Globus pallidus (tissue), 1 donor: Measurements from ENCODE around the gene TDRD9.

Experiments used
- DNase-seq: peaks from one replicate; pipeline ENCODE4 v3.0.0-alpha.2; 2015; ENCODE audit warnings: low spot score

The TDRD9 gene

GRCh38 chr14:104031384-104031783 lies 103.1 kb downstream of the TDRD9 start:
- peak; percentile 7 for DNase-seq

DNA sequence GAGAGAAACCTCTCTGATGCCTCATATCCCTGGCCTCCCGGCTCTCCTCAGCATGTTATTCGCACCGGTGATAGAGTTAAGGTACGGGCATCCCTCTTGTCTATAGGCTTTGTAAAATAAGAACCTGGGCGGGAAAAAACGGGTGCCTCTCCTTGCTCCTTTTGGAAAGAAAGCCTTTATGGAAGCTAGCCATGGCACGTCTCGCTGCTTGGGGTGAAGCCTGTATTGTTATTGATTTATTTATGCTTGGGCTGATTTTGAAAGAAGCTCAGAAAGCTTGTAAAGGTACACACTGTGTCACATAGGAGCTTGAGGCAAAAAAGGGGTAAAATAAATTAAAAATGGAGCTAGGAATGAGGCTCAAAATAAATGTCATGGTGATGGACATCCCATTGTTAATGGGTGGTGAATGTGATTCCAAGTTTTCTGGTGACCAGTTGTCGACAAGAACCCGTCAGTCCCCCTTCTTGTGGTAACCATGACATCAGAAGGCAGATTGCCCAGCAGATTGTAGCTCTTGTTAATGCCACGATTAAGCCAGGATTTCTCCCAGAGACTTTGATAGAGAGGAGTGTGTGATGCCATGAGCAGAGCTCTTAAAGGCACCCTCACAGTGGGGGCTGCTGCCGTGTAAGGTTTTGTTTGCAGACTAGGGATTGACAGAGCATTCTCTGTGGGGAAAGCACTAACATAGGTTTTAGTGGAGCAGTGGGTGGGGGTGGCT lies 106.9 kb downstream of the TDRD9 start:
- no peak for DNase-seq

- no peak for DNase-seq
These were observed 108.0 kb downstream of the TDRD9 start for GRCh38 chr14:104036212-104036611.

DNA sequence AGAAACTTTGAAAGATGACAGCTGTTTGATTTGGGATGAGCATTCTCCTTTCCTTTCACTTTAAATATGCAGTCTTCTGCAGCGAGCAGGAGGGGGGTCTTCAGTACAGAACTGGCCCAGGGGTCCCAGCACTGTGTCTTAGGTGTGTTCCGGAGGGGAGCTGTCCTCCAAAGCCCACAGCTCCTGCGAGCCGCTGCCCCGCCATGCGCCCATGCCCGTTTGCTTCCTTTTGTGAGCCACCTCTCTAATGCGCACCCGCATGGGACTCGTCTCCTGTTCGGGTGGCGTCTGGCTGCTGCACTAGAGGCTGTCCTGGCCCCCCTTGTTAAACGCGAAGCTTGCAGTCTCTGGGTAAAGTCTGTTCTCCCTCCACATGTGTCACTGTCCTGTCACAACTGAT lies 108.8 kb downstream of the TDRD9 start:
- no peak for DNase-seq

- peak; percentile 11 for DNase-seq
These were observed 109.6 kb downstream of the TDRD9 start for GRCh38 chr14:104037903-104038302.

GRCh38 chr14:104039214-104039613 lies 111.0 kb downstream of the TDRD9 start:
- DNase-seq = no peak

GRCh38 chr14:104040539-104040938 lies 112.3 kb downstream of the TDRD9 start:
- no peak for DNase-seq

DNA sequence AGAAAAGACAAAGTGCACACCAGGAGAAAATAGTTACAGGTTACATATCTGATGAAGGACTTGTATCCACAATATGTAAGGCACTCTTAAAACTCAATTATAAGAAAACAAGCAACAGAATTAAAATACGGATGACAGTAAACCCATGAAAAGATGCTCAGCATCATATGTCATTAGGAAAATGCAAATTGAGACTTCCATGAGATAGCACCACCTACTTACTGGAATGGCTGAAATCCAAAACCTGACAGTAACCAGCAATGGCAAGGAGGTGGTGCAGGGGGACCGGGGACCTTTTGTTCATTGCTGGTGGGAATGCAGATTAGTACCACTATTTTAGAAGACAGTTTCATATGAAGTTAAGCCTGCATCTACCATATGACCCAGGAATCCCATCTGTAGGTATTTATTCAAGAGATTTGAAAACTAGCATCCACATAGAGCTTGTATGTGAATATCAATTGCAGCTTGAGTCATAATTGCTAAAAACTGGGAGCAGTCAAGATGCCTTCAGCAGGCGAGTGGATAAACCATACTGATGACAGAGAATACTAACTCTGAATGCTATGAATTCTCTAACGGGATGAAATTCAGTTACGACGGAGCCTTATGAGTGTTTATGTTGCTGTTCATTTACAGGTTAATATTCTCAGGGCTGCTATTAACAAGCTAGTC lies 113.3 kb downstream of the TDRD9 start:
- DNase-seq = no peak

DNA sequence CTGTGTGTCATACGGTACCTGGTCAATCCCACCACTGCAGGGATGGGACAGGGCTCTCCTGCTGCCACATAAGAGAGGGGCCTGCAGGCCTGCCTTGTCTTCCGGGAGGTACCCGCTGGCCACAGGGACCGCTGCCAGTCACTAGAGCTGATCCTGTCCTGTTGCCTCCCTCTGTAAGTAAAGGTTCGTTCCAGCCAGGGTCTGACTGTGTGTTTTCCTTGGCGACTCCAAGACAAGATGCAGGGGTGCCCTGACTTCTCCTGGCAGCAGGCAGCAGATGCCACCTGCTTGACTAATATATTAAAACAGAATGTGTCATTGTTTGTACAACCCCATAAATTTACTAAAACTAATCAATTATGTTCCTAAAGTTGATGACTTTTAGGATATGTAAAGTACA lies 115.8 kb downstream of the TDRD9 start:
- no peak for DNase-seq

DNA sequence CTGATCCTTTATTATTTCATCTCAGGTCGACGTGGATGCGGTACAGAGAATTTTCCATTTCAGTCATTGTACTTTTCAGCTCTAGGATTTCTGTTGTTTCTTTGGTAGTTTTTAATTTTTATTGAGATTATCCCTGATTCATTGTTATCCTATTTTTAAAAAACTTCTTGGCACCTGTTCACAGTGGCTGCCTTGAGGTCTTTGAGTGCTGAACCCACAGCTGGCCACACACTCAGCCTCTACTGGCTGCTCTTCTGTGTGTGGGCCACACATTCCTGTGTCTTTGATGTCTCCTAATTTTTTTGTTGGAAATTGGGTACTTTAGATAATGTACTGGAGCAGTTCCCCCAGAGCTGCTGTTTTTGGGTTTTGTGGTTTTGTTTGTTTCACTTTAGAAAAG lies 119.5 kb downstream of the TDRD9 start:
- no peak for DNase-seq

- DNase-seq = no peak
These were observed 120.7 kb downstream of the TDRD9 start for GRCh38 chr14:104048758-104049507.

DNA sequence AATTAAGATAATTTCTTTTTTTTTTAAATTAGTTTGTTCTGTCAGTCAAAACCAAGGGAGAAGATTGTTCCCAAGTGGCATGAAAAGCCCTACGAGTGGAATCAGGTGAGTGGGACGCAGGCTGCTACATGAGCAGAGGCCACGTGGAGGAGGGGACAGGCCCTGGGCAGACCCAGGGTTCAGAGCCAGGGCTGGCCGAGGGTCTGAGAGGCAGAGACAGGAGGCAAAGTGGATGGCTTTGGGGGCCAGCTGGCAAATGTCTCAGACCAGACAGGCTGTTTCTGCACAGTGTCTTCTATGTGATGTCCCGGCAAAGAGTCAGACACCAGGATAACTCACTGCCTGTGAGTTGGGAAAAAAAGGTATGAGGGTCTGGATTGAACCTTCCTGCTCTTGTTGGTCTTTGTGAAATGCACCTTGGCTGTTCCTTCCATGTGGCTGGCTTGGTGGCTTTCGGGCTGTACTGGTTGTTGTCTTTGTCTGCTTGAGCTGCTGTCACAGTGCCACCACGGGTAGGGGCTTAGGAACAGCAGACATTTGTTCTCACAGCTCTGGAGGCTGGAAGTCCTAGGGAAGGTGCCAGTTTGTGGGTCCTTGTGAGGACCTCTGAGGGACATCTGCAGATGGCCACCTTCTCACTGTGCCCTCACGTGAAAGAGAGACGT lies 121.5 kb downstream of the TDRD9 start:
- DNase-seq = no peak

DNA sequence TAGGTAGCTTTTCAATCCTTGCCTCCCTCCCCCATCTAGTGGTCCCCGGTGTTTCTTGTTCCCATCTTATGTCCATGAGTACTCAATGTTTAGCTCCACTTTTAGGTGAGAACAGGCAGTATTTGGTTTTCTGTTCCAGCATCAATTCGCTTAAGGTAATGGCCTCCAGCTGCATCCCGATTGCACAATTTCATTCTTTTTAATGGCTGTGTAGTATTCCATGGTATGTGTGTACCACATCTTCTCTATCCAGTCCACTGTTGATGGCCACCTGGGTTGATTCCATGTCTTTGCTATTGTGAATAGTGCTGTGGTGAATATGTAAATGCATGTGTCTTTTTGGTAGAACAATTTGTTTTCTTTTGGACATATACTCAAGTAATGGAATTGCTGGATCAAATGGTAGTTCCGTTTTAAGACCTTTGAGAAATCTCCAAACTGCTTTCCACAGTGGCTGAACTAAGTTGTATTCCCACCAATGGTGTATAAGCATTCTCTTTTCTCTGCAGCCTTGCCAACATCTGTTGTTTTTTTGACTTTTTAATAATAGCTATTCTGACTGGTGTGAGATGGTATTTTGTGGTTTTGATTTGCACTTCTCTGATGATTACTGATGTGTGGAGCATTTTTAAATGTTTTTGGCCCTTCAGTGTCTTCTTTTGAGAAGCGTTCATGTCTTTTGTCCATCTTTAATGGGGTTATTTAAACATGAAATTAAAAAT lies 123.0 kb downstream of the TDRD9 start:
- no peak for DNase-seq

- DNase-seq = no peak
These were observed 126.1 kb downstream of the TDRD9 start for GRCh38 chr14:104054222-104054905.

DNA sequence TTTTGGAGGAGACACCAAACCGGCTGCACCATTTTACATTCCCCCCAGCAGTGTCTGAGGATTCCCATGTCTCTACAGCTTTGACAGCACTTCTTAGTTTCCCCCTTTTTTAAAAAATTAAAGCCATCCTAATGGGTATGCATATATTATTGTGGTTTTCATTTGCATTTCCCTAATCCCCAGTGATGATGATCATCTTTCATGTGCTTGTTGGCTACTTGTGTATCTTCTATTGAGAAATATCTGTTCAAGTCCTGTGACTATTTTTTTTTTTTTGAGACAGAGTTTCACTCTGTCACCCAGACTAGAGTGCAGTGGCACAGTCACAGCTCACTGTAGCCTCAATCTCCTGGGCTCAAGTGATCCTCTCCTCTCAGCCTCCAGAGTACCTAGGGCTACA lies 134.0 kb downstream of the TDRD9 start:
- no peak for DNase-seq

GRCh38 chr14:104064003-104064402 lies 135.7 kb downstream of the TDRD9 start:
- no peak for DNase-seq

DNA sequence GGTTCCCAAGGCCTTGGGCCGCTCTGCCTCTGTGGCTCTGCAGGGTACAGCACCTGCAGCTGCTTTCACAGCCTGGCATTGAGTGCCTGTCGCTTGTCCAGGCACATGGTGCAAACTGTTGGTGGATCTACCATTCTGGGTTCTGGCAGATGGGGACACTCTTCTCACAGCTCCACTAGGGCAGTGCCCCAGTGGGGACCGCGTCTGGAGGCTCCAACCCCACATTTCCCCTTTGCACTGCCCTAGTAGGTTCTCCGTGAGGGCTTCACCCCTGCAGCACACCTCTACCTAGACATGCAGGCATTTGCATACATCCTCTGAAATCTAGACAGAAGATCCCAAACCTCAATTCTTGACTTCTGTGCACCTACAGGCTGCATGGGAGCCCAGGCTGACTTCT lies 138.0 kb downstream of the TDRD9 start:
- no peak for DNase-seq

GRCh38 chr14:104066719-104067295 lies 138.6 kb downstream of the TDRD9 start:
- no peak for DNase-seq

GRCh38 chr14:104069541-104069940 lies 141.3 kb downstream of the TDRD9 start:
- DNase-seq = no peak

- DNase-seq = no peak
These were observed 144.3 kb downstream of the TDRD9 start for GRCh38 chr14:104072586-104072985.

- DNase-seq = no peak
These were observed 145.5 kb downstream of the TDRD9 start for GRCh38 chr14:104073764-104074163.
